Measurements from ENCODE around the gene LRRC36. TPM values are rescaled to one million over a fixed set of nuclear protein-coding genes. Genes with fewer than 3 reads are reported as not detected.

LRRC36 gene
- total and polyA plus RNA-seq, 2 of the 8 experiments (the other 6 are each of a cell fraction or from before 2014, with no cell fraction given), result 0.15 TPM; not detected in 1

DNA sequence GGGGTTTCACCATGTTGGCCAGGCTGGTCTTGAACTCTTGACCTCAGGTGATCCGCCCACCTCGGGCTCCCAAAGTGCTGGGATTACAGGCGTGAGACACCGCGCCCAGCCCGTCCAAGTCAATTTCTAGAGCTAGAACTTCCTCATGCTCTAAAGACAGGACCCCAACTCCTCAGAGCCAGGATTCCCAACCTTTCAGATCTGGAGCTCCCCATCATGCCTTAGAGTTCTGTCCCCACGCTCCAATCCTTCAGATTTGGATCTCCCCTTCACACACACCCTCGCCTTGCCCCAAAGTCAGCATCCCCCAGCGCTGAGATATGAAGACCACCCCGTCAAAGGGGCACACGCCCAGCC is 522 bp upstream of the LRRC36 start:
- H2AFZ ChIP-seq (ENCODE audit: low read length), result 0 out of 2 replicates have a peak overlapping the region, but pooled peaks have one; percentile 90
- TF ChIP-seq JUN (IDR thresholded peaks at IDR 0.05; ENCODE audit: low read depth, low read length), result no peak
- TF ChIP-seq KDM5A (IDR thresholded peaks at IDR 0.05; ENCODE audit: low read length), result no peak
- no peak for TF ChIP-seq ASH2L (IDR thresholded peaks at IDR 0.05; ENCODE audit: low read length)
- no peak for TF ChIP-seq BACH1 (IDR thresholded peaks at IDR 0.05; ENCODE audit: low read length)
- TF ChIP-seq JUND (IDR thresholded peaks at IDR 0.05; ENCODE audit: low read length), result no peak
- no peak for TF ChIP-seq TBP (IDR thresholded peaks at IDR 0.05; ENCODE audit: low read depth, low read length)
- no peak for TF ChIP-seq CBX5 (IDR thresholded peaks at IDR 0.05; ENCODE audit: low read depth, low read length)
- no peak for TF ChIP-seq POU5F1 (IDR thresholded peaks at IDR 0.05; ENCODE audit: low read depth, low read length)
- no peak for TF ChIP-seq CREB1 (IDR thresholded peaks at IDR 0.05)
- TF ChIP-seq RNF2 (IDR thresholded peaks at IDR 0.05; ENCODE audit: borderline replicate concordance, low read depth, low read length, missing control alignments, poor library complexity, severe bottlenecking), result no peak
- TF ChIP-seq CHD1 (IDR thresholded peaks at IDR 0.05; ENCODE audit: low read depth, low read length), result no peak
- TF ChIP-seq RXRA (IDR thresholded peaks at IDR 0.05; ENCODE audit: insufficient read depth, low read depth, low read length), result no peak
- TF ChIP-seq PHF8 (conservative IDR thresholded peaks at IDR 0.05; ENCODE audit: low read depth, low read length), result no peak
- TF ChIP-seq BCL11A (IDR thresholded peaks at IDR 0.05; ENCODE audit: low read depth in 2 of 2, low read length in 2 of 2), result no peak
- no peak for TF ChIP-seq SP4 (IDR thresholded peaks at IDR 0.05; ENCODE audit: low read length)
- TF ChIP-seq YY1 (IDR thresholded peaks at IDR 0.05; ENCODE audit: low read depth, low read length), result no peak

More for the DNA sequence above, 522 bp upstream of the LRRC36 start:
- no peak overlapping the region for H2BK120ac ChIP-seq (replicated peaks; ENCODE audit: low read depth, low read length)
- DNase-seq (ENCODE audit: low read depth in 1 of 2, low spot score in 2 of 2) (no peak), FAIRE-seq (no peak)
- H3K18ac ChIP-seq (ENCODE audit: extremely low read depth, low read length), result no peak overlapping the region
- no peak overlapping the region for H3K9ac ChIP-seq (replicated peaks in 1 of 4; ENCODE audit: extremely low read depth in 1 of 4, low read depth in 3 of 4, low read length in 3 of 4)
- H3K79me1 ChIP-seq (ENCODE audit: low read depth, low read length), result no peaks in the 10 kb centered on the region
- POLR2A ChIA-PET (ENCODE audit: partially characterized antibody), result interaction anchor here (1.1 to 1.7 kb wide), 2 partner anchors 9 to 29 kb away, joined by 3 read pairs; no protein-coding TSS in a partner anchor
- H3K56ac ChIP-seq (replicated peaks; ENCODE audit: insufficient read length, low read depth, low read length), result no peak overlapping the region
- no peak overlapping the region; the same call in 1 of the 2 replicates for H4K8ac ChIP-seq (ENCODE audit: extremely low read depth, insufficient read depth, low read length)
- H3K4me3 ChIP-seq (ENCODE audit: extremely low read depth in 1 of 4, insufficient read depth in 2 of 4, low read depth in 3 of 4, low read length in 4 of 4), result peak overlapping the region; percentile 36 to 68 (median 50)
- H3K4me1 ChIP-seq (replicated peaks in 1 of 4; ENCODE audit: control insufficient read depth in 3 of 4, insufficient read depth in 4 of 4, low read length in 3 of 4), result no peaks in the 10 kb centered on the region; a peak in 1 of 7 replicates
- no peaks in the 10 kb centered on the region for H3K36me3 ChIP-seq (ENCODE audit: control insufficient read depth in 2 of 4, insufficient read depth in 4 of 4, low read length in 3 of 4)
- H3K9me3 ChIP-seq (ENCODE audit: insufficient read depth in 2 of 2, low read depth in 1 of 2, low read length in 1 of 2), result no peaks in the 10 kb centered on the region
- H4K5ac ChIP-seq (ENCODE audit: insufficient read length, low read depth, low read length), result no peak overlapping the region
- H3K23me2 ChIP-seq (ENCODE audit: low read depth, low read length), result peaks cover 7% of the 10 kb centered on the region; the same call in 1 of the 2 replicates
- H2BK20ac ChIP-seq (ENCODE audit: low read length), result no peak overlapping the region
- no peak overlapping the region for H3K4ac ChIP-seq (replicated peaks; ENCODE audit: insufficient read length, low read depth, low read length)
- peak overlapping the region; percentile 50 to 80 for H3K4me2 ChIP-seq (ENCODE audit: insufficient read depth in 1 of 2, low read depth in 2 of 2, low read length in 2 of 2)
- peaks cover 0 to 4% (median under 1%) of the 10 kb centered on the region in 4 experiments; a peak in 3 of 7 replicates for H3K27me3 ChIP-seq (replicated peaks in 1 of 4; ENCODE audit: control insufficient read depth in 3 of 4, extremely low read depth in 1 of 4, insufficient read depth in 3 of 4, low read length in 3 of 4)
- H3K23ac ChIP-seq (ENCODE audit: insufficient read length), result no peak overlapping the region
- H4K91ac ChIP-seq (replicated peaks; ENCODE audit: insufficient read length, low read length), result no peak overlapping the region
- no peak overlapping the region for H2BK5ac ChIP-seq (ENCODE audit: low read depth, low read length)
- no peak overlapping the region for H3K27ac ChIP-seq (ENCODE audit: low read depth, low read length)
- no peaks in the 10 kb centered on the region for H4K20me1 ChIP-seq (replicated peaks in 1 of 2; ENCODE audit: control insufficient read depth in 1 of 2, insufficient read depth in 2 of 2, low read length in 2 of 2)
- WGBS, 2 experiments (ENCODE audit: extremely low coverage in 1 of 2, insufficient coverage in 1 of 2, insufficient read length in 1 of 2, insufficient replicate concordance in 2 of 2, low coverage in 1 of 2, low lambda C conversion rate in 2 of 2, missing lambda C conversion rate in 1 of 2), result 52% methylated on average over 11 of the region's 11 CpGs; no CpG with 5 or more reads in 1 of the 2 experiments
- no peaks in the 10 kb centered on the region for H3K79me2 ChIP-seq (ENCODE audit: control insufficient read depth in 1 of 2, insufficient read depth in 2 of 2, low read length in 2 of 2)
- no peak overlapping the region for H3K14ac ChIP-seq (ENCODE audit: insufficient read length)
- H2AK5ac ChIP-seq (ENCODE audit: low read depth, low read length), result no peak overlapping the region
- CTCF ChIA-PET (ENCODE audit: partially characterized antibody), result interaction anchor here (1.1 to 4.4 kb wide), 25 partner anchors 11 to 142 kb away, joined by 3 to 22 read pairs (median 6); partner anchors contain the start of genes FHOD1, PLEKHG4 and TPPP3
- H2BK15ac ChIP-seq (ENCODE audit: low read length), result no peak overlapping the region
- no peak overlapping the region; the same call in 1 of the 2 replicates for H2BK12ac ChIP-seq (ENCODE audit: low read depth, low read length)
